Measurements from ENCODE around the gene FKBP7.

Gene FKBP7

DNA sequence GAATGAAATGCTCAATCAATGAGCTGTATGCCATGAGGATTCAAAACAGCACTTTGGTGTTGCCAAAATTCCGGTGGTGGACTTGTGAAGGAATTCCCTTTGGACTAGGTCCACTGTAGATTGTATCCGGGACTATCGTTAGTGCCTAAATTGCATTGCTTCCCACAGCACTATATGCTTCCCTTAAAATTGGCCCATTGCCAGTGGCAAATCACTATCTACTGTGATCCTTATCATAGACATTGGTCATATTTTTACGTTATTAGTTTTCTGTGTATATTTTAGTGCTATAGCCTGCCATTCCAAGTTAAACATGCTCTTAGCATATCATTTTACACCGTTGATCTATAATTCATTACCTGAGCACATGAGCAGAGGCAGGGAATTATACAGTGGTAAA, 25.5 kb downstream of the FKBP7 start:
- Histone ChIP-seq H3K9ac (ENCODE audit: low read length in 5 of 5) (no peak overlapping the region), H3K27ac (ENCODE audit: low read depth, low read length) (no peak overlapping the region), H3K4me1 (ENCODE audit: control insufficient read depth in 5 of 5, insufficient read depth in 5 of 5, low read length in 5 of 5) (peaks cover 2 to 24% (median 18%) of the 10 kb centered on the region in 5 donors), H3K9me3 (ENCODE audit: control insufficient read depth in 5 of 5, low read length in 5 of 5) (no peaks in the 10 kb centered on the region), H3K27me3 (ENCODE audit: control insufficient read depth in 5 of 5, insufficient read depth in 4 of 5, low read length in 5 of 5) (no peaks in the 10 kb centered on the region), H3K4me3 (ENCODE audit: low read depth in 1 of 5, low read length in 5 of 5) (no peak overlapping the region), H3K36me3 (ENCODE audit: control insufficient read depth in 5 of 5, insufficient read depth in 5 of 5, low read length in 5 of 5) (peaks cover 2 to 9% (median 8%) of the 10 kb centered on the region in 5 donors)

DNA sequence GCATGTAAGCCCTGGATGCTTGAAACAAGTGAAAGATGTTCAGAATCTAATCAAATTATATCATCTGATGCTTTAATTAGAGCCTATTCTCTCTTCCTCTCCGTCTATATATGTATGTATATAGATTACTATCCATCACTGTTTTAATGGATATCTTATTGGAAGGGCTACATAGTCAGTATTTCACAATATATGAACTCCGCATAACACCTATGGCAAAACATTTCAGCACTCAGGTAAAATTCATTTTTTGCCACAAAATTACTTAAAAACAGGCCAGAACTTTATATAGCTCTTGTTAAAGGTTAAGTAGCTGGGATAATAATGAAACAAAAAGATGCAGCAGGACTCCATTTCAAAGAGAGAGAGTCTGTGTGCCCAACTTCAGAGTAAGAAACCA, 26.1 kb downstream of the FKBP7 start:
- H3K9me3 ChIP-seq (ENCODE audit: control insufficient read depth in 5 of 5, low read length in 5 of 5), result no peaks in the 10 kb centered on the region
- H3K9ac ChIP-seq (ENCODE audit: low read length in 5 of 5), result no peak overlapping the region
- H3K36me3 ChIP-seq (ENCODE audit: control insufficient read depth in 5 of 5, insufficient read depth in 5 of 5, low read length in 5 of 5), result peaks cover 4 to 11% (median 9%) of the 10 kb centered on the region in 5 donors
- H3K4me1 ChIP-seq (ENCODE audit: control insufficient read depth in 5 of 5, insufficient read depth in 5 of 5, low read length in 5 of 5), result peaks cover 2 to 24% (median 18%) of the 10 kb centered on the region in 5 donors
- H3K4me3 ChIP-seq (ENCODE audit: low read depth in 1 of 5, low read length in 5 of 5), result peak overlapping the region in 1 of 5 donors; percentile 71
- peak overlapping the region; percentile 98 for H3K27ac ChIP-seq (ENCODE audit: low read depth, low read length)
- H3K27me3 ChIP-seq (ENCODE audit: control insufficient read depth in 5 of 5, insufficient read depth in 4 of 5, low read length in 5 of 5), result no peaks in the 10 kb centered on the region

- no peaks in the 10 kb centered on the region for H3K9me3 ChIP-seq (ENCODE audit: control insufficient read depth in 5 of 5, low read length in 5 of 5)
- peak within 1 kb of the TSS; percentile 98 for H3K27ac ChIP-seq (ENCODE audit: low read depth, low read length)
- H3K27me3 ChIP-seq (ENCODE audit: control insufficient read depth in 5 of 5, insufficient read depth in 4 of 5, low read length in 5 of 5), result no peaks in the 10 kb centered on the region
- H3K4me1 ChIP-seq (ENCODE audit: control insufficient read depth in 5 of 5, insufficient read depth in 5 of 5, low read length in 5 of 5), result peaks cover 2 to 24% (median 18%) of the 10 kb centered on the region in 5 donors
- H3K4me3 ChIP-seq (ENCODE audit: low read depth in 1 of 5, low read length in 5 of 5), result peak within 1 kb of the TSS; percentile 71 to 92 (median 82)
- H3K9ac ChIP-seq (ENCODE audit: low read length in 5 of 5), result peak within 1 kb of the TSS; percentile 84 to 98 (median 89)
- peaks cover 8 to 18% (median 12%) of the 10 kb centered on the region in 5 donors for H3K36me3 ChIP-seq (ENCODE audit: control insufficient read depth in 5 of 5, insufficient read depth in 5 of 5, low read length in 5 of 5)
Measured at GRCh38 chr2:178450774-178451525, 27.4 kb downstream of the FKBP7 start, which contains the start of the genes PJVK and PRKRA. TSS of gene PJVK (plus strand) at chr2:178451378. CDS start at chr2:178453410, 2,032 bp downstream. TSS of gene PRKRA (minus strand) at chr2:178451175. CDS start at chr2:178451030, 145 bp downstream.

DNA sequence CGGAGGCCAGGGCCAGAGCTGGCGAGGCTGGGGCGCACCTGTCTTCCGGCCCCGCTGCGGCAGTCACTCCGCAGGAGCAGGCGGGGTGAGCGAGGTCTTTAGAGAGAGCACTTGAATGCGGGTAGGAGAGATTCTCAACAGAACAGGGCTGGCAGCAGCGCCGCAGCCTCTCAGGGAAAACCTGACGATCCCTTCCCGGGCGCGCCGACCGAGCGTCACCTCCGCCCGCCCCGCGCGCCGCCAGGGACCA, 28.0 kb downstream of the FKBP7 start:
- Histone ChIP-seq H3K9me3 (ENCODE audit: control insufficient read depth in 5 of 5, low read length in 5 of 5) (no peaks in the 10 kb centered on the region), H3K4me3 (ENCODE audit: low read depth in 1 of 5, low read length in 5 of 5) (peak overlapping the region; percentile 71 to 90 (median 82)), H3K27ac (ENCODE audit: low read depth, low read length) (peak overlapping the region; percentile 98), H3K9ac (ENCODE audit: low read length in 5 of 5) (peak overlapping the region; percentile 73 to 98 (median 81)), H3K27me3 (ENCODE audit: control insufficient read depth in 5 of 5, insufficient read depth in 4 of 5, low read length in 5 of 5) (no peaks in the 10 kb centered on the region), H3K4me1 (ENCODE audit: control insufficient read depth in 5 of 5, insufficient read depth in 5 of 5, low read length in 5 of 5) (peaks cover 2 to 24% (median 18%) of the 10 kb centered on the region in 5 donors), H3K36me3 (ENCODE audit: control insufficient read depth in 5 of 5, insufficient read depth in 5 of 5, low read length in 5 of 5) (peaks cover 8 to 20% (median 15%) of the 10 kb centered on the region in 5 donors)

DNA sequence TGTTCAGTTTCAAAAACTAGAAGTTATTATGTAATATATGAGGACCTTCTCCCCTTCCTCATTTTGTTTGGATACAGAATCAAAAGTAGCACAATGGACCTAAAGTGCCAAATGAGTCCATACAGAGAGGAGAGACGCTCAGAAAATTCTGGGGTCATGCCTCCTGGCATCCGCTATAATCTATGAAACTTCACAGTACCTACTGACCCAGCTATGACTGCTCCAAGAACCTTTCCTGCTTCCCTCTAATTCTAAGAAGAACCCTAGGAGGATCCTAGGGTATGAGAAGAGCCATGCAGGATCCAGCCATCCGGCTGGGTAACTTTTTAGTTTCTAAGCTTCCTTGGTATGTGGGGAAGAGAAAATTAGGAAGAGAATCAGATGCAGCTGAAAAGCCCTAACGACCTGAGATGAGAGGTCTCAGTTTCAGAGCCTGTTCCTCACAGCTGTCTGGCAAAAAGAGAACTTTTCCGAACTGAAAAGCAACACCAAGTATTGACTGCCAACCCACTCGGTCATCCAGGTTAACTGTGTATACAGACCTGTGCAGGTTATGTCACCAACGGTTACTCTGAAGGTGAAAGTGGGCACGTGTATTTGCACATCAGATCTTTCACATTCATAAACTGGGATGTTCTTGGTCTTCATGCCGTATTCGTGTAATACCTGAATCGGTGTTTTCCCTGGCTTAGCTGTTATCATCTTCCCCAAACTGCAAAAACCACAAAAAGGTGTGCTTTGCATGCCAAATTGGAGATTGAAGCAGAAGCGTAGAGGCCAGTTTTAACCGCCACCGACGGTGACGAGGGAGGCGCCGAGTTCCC, 28.5 kb downstream of the FKBP7 start:
- Histone ChIP-seq H3K9ac (ENCODE audit: low read length in 5 of 5) (peak overlapping the region; percentile 73 to 98 (median 81)), H3K27ac (ENCODE audit: low read depth, low read length) (peak overlapping the region; percentile 98), H3K36me3 (ENCODE audit: control insufficient read depth in 5 of 5, insufficient read depth in 5 of 5, low read length in 5 of 5) (peaks cover 13 to 26% (median 21%) of the 10 kb centered on the region in 5 donors), H3K4me3 (ENCODE audit: low read depth in 1 of 5, low read length in 5 of 5) (peak overlapping the region; percentile 71 to 90 (median 82)), H3K9me3 (ENCODE audit: control insufficient read depth in 5 of 5, low read length in 5 of 5) (no peaks in the 10 kb centered on the region), H3K27me3 (ENCODE audit: control insufficient read depth in 5 of 5, insufficient read depth in 4 of 5, low read length in 5 of 5) (no peaks in the 10 kb centered on the region), H3K4me1 (ENCODE audit: control insufficient read depth in 5 of 5, insufficient read depth in 5 of 5, low read length in 5 of 5) (peaks cover 2 to 24% (median 18%) of the 10 kb centered on the region in 5 donors)

DNA sequence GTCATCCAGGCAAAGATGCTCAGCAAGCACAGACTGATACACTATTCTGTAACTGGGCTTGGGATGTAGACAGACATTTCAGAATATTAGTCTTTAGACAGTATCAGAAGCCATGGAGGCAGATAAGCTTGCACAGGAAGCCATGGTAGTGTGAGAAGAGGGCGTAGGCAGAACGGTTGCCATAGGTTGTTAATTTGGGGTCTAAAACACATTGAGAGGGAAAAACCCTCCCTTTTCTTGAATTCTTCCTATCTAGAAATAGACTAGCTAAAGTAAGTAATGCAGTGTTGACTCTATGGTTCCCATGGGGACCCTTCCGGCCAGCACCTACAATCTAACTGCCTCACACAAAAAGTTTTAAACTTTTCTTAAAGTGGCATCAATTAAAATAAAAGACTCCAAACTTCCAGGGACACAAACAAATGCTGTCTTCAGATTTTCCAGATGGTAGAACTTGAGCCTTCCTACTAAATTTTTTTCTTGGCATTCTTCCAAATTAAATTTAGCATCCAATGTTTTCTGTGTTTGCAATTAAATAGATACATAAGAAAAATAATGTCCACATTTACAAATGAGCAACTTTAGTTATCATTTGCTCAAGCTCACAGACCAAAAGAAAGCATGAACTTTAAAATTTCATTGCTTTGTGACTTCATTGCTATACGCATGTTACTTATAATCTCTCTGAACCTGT, 29.3 kb downstream of the FKBP7 start:
- Histone ChIP-seq H3K9me3 (ENCODE audit: control insufficient read depth in 5 of 5, low read length in 5 of 5) (no peaks in the 10 kb centered on the region), H3K9ac (ENCODE audit: low read length in 5 of 5) (peak overlapping the region in 1 of 5 donors; percentile 18), H3K27ac (ENCODE audit: low read depth, low read length) (no peak overlapping the region)

DNA sequence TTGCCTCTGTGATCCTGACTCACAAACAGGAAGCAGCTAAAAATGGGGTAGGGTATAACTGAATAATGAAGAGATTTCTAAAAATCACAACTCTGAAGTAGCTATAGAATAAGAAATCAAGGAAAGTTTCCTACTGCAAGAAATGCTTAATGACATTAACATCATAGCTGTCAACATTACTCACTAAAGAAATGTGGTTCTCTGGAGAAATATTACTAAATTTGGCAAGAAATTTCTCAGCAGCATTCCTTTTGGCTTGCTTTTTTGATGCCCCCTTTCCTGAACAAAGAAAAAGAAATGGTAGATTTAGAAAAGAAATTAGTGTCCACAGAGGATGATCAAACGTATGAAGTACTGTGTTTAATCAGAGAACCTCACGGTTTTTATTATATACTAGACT, 37.0 kb downstream of the FKBP7 start:
- Histone ChIP-seq H3K36me3 (ENCODE audit: control insufficient read depth in 5 of 5, insufficient read depth in 5 of 5, low read length in 5 of 5) (peaks cover 53 to 69% (median 63%) of the 10 kb centered on the region in 5 donors), H3K4me1 (ENCODE audit: control insufficient read depth in 5 of 5, insufficient read depth in 5 of 5, low read length in 5 of 5) (no peaks in the 10 kb centered on the region), H3K9ac (ENCODE audit: low read length in 5 of 5) (no peak overlapping the region)

More for the DNA sequence above, 29.3 kb downstream of the FKBP7 start:
- Histone ChIP-seq H3K4me3 (ENCODE audit: low read depth in 1 of 5, low read length in 5 of 5) (no peak overlapping the region), H3K4me1 (ENCODE audit: control insufficient read depth in 5 of 5, insufficient read depth in 5 of 5, low read length in 5 of 5) (peaks cover 2 to 24% (median 18%) of the 10 kb centered on the region in 5 donors), H3K36me3 (ENCODE audit: control insufficient read depth in 5 of 5, insufficient read depth in 5 of 5, low read length in 5 of 5) (peaks cover 20 to 33% (median 28%) of the 10 kb centered on the region in 5 donors), H3K27me3 (ENCODE audit: control insufficient read depth in 5 of 5, insufficient read depth in 4 of 5, low read length in 5 of 5) (no peaks in the 10 kb centered on the region)

DNA sequence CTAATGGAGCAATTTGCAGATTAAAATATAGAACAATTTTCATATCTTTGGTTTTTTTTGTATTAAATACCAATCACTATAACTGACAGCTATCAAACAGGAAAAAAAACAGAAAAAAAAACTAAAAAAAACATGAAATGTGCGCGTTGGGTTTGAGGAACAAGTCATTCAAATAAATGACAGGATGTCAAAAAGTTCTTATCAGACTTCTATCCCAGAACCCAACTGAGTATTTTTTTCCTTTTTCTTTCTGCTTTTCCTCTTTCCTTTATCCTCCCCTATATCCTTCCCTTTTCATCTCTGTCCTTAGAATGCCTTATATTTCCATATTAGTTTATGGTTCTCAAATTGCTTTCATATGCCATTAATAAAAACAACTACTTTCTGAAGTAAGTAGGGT, 41.7 kb downstream of the FKBP7 start:
- H3K36me3 ChIP-seq (ENCODE audit: control insufficient read depth in 5 of 5, insufficient read depth in 5 of 5, low read length in 5 of 5), result peaks cover 54 to 80% (median 63%) of the 10 kb centered on the region in 5 donors
- no peaks in the 10 kb centered on the region for H3K9me3 ChIP-seq (ENCODE audit: control insufficient read depth in 5 of 5, low read length in 5 of 5)
- H3K9ac ChIP-seq (ENCODE audit: low read length in 5 of 5), result no peak overlapping the region
- no peaks in the 10 kb centered on the region for H3K27me3 ChIP-seq (ENCODE audit: control insufficient read depth in 5 of 5, insufficient read depth in 4 of 5, low read length in 5 of 5)
- H3K27ac ChIP-seq (ENCODE audit: low read depth, low read length), result no peak overlapping the region
- no peaks in the 10 kb centered on the region for H3K4me1 ChIP-seq (ENCODE audit: control insufficient read depth in 5 of 5, insufficient read depth in 5 of 5, low read length in 5 of 5)
- no peak overlapping the region for H3K4me3 ChIP-seq (ENCODE audit: low read depth in 1 of 5, low read length in 5 of 5)

More for the DNA sequence above, 37.0 kb downstream of the FKBP7 start:
- no peaks in the 10 kb centered on the region for H3K9me3 ChIP-seq (ENCODE audit: control insufficient read depth in 5 of 5, low read length in 5 of 5)
- no peak overlapping the region for H3K27ac ChIP-seq (ENCODE audit: low read depth, low read length)
- no peaks in the 10 kb centered on the region for H3K27me3 ChIP-seq (ENCODE audit: control insufficient read depth in 5 of 5, insufficient read depth in 4 of 5, low read length in 5 of 5)
- no peak overlapping the region for H3K4me3 ChIP-seq (ENCODE audit: low read depth in 1 of 5, low read length in 5 of 5)

DNA sequence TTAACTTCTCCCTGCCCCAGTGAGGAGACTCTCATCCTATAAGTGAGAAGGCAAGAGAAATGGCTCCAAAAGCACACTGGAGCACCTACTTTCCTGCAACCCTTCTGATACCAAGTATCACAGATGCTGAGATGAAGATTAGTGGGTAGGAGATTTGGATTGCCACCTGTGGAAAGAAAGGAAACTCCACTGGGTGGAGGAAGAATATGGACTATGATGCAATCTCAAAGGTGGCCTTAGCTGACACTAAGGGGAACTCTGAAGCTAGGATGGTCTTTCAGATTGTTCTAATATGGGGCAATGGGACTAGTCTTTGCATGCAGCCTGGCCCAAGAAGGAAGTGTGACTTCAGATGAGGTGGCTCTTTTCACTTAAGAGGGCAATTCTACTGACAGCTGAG, 49.1 kb downstream of the FKBP7 start:
- Histone ChIP-seq H3K27ac (ENCODE audit: low read depth, low read length) (no peak overlapping the region), H3K4me1 (ENCODE audit: control insufficient read depth in 5 of 5, insufficient read depth in 5 of 5, low read length in 5 of 5) (peaks cover 0 to 4% (median 0%) of the 10 kb centered on the region in 5 donors), H3K9ac (ENCODE audit: low read length in 5 of 5) (no peak overlapping the region), H3K36me3 (ENCODE audit: control insufficient read depth in 5 of 5, insufficient read depth in 5 of 5, low read length in 5 of 5) (peaks cover 36 to 70% (median 54%) of the 10 kb centered on the region in 5 donors), H3K4me3 (ENCODE audit: low read depth in 1 of 5, low read length in 5 of 5) (no peak overlapping the region), H3K9me3 (ENCODE audit: control insufficient read depth in 5 of 5, low read length in 5 of 5) (peaks cover 0 to 4% (median 0%) of the 10 kb centered on the region in 5 donors), H3K27me3 (ENCODE audit: control insufficient read depth in 5 of 5, insufficient read depth in 4 of 5, low read length in 5 of 5) (no peaks in the 10 kb centered on the region)
